Stimulated activated CD4-positive, alpha-beta T cell treated with anti-CD3 and anti-CD28 coated beads, TNF-alpha, amount 100 ng/mL, for 1 hour (primary cell): Measurements from ENCODE around the gene DCTN5.
"Not testable (repeated sequence)": the region's sequence is repeated elsewhere in the genome, so short reads cannot be mapped to it uniquely, and the experiment has no call there.

Experiments
- DNase-seq, 3 donors: peaks; one replicate each; pipeline ENCODE4 v3.0.0-alpha.2; 2020; ENCODE audit warnings: low read depth in 3 of 3, low spot score in 1 of 3

DCTN5 gene

DNA sequence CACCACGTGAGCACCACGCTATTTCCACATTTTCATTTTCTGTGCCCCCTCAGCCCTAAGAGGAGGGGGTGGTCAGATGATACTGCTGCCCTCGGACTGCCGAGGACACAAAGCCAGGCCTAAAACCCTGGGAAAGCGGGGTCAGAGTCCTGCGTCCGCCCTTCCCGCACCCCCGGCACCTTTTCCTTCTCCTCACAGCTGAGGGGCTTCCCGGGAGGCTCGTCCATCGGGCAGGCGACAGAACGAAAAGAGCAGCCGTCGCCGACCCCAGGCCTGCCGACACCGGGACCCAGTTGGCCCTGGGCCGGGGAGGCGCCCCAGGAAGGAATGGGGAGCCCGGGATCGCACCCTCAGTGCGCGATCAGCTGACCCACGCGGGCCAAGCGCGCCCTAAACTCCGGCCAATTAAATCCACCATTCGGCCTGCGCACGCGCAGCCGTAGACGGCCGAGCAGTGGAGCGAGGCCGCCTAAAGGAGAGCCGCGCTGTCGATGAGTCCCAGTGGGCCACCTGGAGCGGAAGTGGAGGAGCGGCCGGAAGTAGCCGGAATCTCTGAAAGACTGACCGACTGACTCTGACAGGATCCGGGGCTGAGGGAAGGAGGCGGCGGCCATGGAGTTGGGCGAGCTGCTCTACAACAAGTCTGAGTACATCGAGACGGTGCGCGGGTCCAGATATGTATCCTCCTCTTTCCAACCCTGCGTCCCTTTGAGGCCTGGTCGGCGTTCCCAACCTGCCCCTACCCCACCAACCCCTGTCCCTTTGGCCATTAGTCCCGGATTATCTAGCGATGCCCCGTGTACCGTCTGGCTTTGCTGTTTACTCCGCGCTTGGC is at the start of gene DCTN5, which contains the start of gene PALB2:
Gene DCTN5 (plus strand): TSS at position 536 of the 835 bp plus-strand sequence. CDS start 77 bp downstream, at position 613.
Gene PALB2 (minus strand): TSS at position 380 of the 835 bp plus-strand sequence. CDS start 153 bp downstream, at position 227.
- DNase-seq, result peak; percentile 52 to 73 (median 63)

DNA sequence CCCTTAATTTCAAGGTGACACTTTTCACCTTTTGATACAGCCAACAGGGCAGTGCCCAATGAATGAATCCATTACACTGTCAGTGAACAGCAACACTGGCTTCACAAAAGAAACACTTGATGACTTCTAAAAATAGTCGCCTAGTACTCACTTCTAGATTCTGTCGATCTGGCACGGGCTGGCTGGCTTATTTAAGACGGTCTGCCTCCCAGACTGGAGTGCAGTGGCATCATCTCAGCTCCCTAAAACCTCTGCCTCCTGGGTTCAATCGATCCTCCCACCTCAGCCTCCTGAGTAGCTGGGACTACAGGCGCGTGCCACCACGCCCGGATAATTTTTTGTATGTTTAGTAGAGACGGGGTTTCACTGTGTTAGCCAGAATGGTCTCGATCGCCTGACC is 47.1 kb upstream of the DCTN5 start:
- no peak for DNase-seq

DNA sequence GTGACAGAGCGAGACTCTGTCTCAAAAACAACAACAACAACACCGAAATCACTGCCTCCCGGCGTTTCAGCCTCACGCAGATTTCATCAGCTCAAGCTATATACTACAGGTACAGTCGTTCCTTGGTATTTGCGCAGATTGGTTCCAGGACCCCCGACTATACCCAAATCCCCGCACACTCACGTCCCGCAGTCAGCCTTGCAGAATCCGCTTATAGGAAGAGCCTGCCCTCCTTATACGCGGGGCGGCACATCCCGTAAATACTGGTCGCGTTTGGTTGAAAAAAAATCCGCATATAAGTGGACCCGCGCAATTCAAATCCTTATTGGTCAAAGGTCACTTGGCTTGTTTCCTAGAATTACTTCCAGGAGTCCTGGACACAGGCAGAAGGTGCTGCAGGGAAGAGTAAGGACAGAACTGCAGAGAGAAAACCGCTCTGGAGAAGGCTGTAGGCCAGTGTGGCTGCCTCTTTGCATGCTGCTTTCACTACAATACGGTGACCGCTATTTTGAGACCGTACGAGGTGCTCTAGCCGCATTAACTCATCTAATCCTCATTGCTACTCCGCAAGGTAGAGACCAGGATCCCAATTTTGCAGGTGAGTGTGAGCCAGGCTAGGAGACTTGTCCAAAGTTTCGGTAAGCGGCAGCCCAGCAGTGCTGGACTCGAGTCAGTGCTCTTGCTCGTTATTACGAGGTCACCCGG is 45.9 kb upstream of the DCTN5 start:
- no peak for DNase-seq

DNA sequence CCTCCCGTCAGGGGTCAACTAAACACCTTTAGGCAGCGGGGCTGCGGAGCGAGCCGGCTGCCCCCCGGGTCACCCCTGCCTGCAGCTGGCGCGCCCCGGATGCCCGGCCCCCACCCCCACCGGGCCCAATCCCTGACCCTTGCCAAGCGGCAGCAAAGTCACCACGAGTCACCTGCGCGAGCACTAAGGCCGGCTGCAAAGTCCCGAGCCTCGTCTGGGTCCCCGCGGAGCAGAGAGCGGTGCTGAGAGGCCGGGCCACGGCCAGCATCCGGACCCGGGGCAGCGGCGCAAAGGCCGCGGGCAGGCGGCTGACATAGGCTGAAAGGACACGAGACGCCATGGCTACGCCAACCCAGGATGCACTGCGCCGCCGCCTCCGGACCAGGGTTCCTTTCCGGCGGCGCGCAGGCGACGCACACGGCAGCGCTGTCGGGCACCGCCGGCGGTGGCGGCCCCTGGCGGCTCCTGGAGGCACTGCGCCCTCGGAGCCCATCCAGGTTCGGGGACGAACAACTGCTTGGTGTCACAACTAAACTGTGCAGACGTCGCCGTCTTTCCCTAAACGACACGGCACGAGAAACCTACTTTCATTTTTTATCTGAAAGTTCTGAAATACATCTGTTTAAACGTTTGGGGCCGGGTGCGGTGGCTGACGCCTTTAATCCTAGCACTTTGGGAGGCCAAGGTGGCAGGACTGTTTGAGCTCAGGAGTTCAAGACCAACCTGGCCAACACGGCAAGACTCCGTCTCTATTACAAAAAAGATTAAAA is 45.1 kb upstream of the DCTN5 start, which contains the start of gene NDUFAB1:
Gene NDUFAB1 (minus strand): TSS at position 366 of the 770 bp plus-strand sequence. CDS start 26 bp downstream, at position 340.
- DNase-seq, result peak; percentile 62 to 94 (median 79)

DNA sequence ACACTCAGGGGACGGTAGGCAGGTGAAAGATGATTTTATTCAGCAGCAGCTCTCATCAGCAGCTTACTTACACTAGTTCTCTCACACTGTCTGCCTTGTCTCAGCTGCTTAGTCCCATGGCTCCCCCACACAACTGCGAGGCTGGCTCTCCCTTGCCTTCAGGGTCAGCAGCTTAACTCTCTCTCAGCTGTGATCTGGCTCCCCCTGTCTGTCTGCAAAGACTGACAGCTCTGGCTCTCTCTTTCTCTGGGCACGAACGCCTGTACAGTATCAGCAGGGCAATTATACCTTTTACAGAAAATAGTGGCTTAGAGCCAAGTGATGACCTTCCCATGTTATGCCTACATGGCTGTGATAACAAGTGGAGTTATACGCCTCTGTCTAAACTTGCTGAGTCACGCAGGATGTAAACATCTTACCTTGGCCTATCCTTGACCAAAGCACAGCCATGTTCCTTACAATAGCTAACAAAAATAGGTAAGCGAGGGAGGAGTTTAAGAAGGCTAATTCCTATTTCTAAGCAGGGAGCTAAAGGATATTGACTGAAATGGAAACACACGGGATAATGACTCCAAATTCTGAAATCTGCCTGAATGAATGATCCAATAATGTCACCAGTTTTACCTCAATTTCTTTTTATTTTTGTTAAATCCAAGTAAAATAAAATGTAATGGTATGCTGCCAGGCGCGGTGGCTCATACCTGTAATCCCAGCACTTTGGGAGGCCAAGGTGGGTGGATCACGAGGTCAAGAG is 44.1 kb upstream of the DCTN5 start:
- no peak for DNase-seq

DNA sequence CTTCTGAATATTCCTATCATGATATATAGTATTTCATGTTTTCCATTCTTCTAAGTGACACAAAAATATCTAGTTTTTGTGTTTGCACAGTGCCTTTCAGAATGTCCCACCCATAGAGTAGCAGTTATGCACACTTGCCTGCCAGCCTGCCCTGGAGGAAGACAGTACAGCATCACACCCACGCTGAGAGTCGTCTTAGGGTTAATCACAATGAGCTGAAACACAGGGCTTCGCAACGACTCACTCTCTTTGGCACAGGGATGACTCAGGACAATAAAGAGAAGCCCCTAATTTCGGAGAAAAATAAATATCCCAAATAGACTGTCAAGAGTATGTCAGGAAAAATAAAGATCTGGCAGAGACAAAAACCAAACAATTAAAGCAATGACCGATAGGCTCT is 33.5 kb upstream of the DCTN5 start:
- no peak for DNase-seq

DNA sequence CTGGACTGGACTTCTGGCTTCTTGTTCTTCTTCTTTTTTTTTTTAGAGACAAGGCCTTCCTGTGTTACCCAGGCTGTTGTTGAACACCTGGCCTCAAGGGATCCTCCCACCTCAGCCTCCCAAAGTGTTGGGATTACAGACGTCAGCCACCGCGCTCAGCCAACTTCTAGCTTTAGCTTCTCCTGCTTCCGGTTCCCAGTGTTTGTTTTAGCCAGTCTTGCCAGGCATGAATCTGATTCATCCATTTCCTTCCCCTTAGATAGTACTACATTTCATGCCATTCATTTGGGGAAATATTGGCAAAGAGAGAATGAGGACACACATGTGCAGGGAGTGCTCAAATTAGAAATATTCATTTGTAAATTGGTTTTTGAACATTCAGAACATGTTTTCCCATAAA is 33.1 kb upstream of the DCTN5 start:
- DNase-seq, result no peak

DNA sequence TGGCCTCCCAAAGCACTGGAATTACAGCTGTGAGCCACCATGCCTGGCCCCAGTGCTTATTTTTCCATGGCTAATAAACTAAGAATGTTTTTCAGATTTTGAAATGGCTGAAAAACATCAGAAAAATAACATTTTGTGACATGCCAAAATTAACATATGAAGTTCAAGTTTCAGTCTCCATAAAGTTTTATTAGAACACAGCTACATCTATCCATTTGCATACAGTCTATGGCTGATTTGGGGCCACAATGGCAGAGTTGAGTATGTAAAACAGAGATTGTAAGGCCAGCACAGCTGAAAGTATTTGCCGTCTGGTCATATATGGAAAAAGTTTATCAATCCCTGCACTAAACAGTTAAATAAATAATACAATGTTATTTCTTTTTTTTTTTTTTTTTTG is 31.3 kb upstream of the DCTN5 start:
- DNase-seq, result no peak

DNA sequence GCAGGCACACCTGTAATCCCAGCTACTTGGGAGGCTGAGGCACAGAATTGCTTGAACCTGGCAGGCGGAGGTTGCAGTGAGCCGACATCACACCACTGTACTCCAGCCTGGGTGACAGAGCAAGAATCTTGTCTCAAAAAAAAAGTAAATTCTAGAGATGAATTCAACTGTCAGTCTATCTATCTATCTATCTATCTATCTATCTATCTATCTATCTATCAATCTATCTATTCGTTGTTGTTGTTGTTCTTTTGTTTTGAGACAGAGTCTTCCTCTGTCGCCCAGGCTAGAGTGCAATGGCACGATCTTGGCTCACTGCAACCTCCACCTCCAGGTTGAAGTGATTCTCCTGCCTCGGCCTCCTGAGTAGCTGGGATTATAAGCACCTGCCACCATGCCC is 30.4 kb upstream of the DCTN5 start:
- DNase-seq, result not testable (repeated sequence)

DNA sequence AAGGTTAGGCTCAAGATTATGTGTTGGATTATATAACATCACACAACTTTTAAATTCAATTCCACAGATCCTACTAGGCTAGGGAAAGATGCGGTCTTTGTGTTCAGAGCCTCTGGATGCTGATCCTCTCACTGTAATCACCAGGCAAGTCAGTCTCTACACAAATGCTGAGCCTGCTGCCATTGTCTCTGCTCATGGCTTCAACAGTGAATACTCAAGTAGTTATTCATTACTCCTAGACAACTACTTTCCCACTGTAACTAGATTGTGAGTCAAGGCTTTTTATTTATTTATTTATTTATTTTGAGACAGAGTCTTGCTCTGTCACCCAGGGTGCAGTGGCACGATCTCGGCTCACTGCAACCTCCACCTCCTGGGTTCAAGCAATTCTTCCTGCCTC is 29.3 kb upstream of the DCTN5 start:
- DNase-seq, result no peak

DNA sequence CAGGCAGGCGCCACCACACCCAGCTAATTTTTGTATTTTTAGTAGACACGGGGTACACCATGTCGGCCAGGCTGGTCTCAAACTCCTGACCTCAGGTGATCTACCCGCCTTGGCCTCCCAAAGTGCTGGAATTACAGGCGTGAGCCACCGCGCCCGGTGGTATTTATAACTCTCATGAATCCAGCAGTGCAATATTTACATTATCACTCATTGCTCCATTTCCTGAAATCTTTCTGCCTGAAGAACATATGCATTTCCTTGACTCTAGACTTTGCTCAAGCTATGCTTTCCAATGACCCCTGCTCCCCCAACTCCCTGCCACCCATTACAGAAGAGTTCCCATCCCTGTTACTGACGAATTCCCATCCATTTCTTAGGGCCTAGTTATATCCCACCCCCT is 25.5 kb upstream of the DCTN5 start:
- DNase-seq, result no peak

DNA sequence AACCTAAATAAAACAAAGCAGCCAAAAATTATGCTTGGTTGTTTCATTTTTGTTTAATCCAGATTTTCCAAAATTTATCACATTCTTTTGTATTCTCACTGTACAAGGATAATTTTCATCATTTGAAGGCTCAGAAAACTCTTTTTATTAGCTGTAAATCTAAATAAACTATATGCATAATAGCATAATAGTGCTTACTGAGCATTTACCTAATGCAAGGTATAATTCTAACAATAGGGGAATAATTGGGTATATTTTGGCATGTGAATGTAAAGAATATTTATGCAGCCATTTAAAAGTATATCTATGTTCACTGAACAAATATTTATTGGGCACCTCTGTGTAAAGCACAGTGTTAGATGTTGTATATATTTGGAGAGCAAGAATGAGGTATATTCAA is 17.2 kb upstream of the DCTN5 start:
- DNase-seq, result no peak

DNA sequence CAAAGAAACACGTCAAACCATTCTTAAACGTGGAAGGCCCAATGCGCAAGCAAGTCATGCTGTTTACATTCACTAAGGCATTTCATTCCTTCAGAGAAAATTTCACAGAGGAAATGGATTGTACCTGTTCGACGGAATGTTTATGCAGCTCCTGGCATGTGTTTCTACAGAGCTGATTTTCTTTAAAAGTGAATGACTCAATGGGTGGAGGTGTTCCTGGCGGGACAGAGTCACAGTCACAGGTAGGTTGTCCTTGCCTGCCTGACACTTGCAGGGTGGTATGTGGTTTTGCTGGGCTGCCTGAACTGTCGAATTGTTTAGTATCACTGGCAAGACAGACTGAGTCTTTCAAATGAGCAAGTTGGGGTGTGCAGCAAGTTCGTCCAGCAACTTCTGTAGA is 11.8 kb upstream of the DCTN5 start:
- no peak for DNase-seq

DNA sequence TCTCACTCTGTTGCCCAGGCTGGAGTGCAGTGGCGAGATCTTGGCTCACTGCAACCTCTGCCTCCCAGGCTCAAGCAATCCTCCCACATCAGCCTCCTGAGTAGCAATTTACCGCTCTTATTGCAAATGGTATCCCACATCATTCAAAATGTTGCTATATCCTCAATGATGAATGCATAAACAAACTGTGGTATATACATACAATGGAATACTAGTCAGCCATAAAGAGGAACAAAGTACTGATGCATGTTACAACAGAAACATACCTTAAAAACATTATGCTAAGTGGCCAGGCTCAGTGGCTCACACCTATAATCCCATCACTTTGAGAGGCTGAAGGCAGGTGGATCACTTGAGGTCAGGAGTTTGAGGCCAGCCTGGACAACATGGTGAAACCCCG is 9.4 kb upstream of the DCTN5 start:
- not testable (repeated sequence) for DNase-seq

DNA sequence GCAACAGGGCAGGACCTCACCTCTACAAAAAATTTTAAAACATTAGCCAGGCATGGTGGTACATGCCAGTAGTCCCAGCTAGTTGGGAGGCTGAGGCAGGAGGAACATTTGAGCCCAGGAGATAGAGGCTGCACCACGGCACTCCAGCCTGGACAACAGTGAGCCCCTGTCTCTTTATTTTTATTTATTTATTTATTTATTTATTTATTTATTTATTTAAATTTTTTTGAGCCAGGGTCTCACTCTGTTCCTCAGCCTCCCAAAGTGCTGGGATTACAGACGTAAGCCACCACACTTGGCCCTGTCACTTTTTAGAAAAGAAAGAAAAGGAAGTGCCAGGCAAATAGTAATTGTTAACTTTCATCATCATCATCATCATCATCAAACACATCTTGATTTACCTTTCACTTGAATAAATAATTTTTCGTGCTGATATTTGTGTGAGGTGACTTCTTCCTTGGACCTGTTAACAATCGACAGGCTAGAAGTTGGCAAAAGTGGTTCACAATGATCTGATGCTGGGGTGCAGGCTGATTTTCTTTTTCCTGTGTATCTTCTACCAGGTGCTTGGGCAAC is 6.7 kb upstream of the DCTN5 start:
- DNase-seq, result no peak

DNA sequence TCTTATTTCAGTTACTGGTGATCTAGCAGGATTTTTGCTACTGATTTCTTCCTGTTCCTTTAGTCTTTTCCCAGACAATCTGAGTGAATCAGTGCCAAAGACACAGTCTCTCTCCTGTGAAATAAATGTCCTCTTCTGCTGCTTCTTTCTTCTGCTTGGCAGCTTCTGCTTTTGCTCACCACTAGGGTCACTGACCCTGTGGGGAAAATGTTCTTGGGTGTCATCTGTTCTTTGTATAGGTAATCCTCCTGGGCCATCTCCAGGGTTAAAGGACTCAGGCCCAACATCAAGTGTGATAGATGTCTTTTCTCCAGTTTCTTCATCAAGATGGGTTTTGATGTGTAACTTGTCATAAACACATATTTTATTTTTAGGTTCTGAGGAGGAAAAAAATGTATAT is 5.3 kb upstream of the DCTN5 start:
- DNase-seq, result no peak

DNA sequence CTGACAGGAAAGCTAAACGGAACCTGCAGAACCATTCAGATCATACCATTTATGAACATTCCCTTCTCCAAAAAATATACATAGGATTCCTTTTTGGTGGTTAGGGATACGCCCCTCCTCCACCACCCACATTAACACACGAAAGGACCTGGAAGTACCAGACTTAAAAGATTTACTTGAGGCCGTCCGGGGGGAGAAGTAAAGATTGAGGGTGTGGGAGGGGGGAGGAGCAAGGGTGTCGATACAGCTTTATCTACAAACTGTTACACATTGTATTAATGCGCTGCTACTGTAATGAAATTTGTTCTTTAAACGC is 693 bp upstream of the DCTN5 start:
- DNase-seq, result no peak

DNA sequence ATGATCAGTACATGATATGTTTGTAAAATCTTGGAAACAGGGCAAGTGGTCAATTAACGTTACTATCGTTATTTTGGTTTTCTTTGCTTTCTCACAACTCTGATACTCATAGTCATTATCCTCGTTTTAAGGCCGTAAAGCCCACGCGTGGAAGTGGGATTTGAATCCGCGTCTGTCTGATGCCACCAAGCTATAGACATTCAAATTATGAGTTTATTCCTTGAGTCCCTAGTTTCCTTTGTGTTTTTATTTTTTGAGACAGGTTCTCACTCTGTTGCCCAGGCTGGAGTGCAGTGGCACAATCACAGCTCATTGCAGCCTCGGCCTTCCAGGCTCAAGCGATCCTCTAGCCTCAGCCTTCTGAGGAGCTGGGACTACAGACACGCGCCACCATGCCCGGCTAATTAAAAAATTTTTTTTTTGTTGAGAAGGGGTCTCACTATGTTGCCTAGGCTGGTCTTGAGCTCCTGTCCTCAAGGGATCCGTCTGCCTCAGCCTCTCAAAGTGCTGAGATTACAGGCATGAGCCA is 1.0 kb downstream of the DCTN5 start:
- no peak for DNase-seq

DNA sequence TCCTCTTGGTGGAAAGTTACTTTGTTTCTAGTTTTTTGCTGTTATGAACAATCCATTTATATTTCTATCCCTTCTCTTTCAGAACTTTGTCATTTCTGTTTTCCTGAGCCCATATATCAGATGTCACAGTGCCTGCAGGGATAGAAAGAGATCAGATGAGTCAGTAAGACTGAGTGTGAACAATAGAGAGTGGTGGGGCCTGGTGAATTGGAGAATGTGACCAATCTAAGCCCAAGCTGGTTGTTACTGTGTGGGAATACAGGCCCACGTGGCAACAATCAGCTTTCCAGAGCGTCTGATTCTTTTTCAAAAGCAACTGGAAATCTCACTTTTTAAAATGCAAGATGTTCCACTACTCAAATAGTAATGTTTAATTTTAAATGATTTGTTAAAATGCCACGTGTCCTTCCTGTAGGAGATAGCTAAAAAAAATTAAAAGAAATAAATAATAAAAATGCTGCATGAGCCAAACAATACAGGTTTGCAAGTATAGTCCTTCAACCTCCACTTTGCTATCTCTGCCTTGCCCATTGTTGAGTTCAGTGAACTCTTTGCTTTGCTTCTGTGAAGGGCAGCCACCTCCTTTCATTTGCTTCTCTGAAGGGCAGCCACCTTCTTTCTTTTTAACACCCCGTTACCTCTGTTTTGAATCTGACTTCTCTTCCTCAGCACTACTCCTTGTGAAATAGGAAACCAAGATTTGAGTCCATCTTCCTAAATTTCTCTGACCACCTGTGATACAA is 9.6 kb downstream of the DCTN5 start:
- no peak for DNase-seq
